ENCODE results near the gene MYO10. TPM values are rescaled to one million over a fixed set of nuclear protein-coding genes. Genes with fewer than 3 reads are reported as not detected.

Gene MYO10
- total RNA-seq, 4 donors from 2014 or later: 3.2 to 30.7 (median 22.9) TPM

- Histone ChIP-seq H3K4me1 (no peaks in the 10 kb centered on the region), H3K36me3 (no peaks in the 10 kb centered on the region), H3K27ac (no peak overlapping the region), H3K9me3 (no peaks in the 10 kb centered on the region), H3K4me3 (no peak overlapping the region), H3K27me3 (no peaks in the 10 kb centered on the region)
- TF ChIP-seq POLR2A (IDR thresholded peaks at IDR 0.05): no peak
- TF ChIP-seq, protein P1, sequence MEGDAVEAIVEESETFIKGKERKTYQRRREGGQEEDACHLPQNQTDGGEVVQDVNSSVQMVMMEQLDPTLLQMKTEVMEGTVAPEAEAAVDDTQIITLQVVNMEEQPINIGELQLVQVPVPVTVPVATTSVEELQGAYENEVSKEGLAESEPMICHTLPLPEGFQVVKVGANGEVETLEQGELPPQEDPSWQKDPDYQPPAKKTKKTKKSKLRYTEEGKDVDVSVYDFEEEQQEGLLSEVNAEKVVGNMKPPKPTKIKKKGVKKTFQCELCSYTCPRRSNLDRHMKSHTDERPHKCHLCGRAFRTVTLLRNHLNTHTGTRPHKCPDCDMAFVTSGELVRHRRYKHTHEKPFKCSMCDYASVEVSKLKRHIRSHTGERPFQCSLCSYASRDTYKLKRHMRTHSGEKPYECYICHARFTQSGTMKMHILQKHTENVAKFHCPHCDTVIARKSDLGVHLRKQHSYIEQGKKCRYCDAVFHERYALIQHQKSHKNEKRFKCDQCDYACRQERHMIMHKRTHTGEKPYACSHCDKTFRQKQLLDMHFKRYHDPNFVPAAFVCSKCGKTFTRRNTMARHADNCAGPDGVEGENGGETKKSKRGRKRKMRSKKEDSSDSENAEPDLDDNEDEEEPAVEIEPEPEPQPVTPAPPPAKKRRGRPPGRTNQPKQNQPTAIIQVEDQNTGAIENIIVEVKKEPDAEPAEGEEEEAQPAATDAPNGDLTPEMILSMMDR (IDR thresholded peaks at IDR 0.05): no peak
- DNase-seq: no peak
- intact Hi-C loops (cut with DNase I; ENCODE audit: low total_unique reads): no loop called here
Observed at GRCh38 chr5:16978296-16978695, 42.2 kb upstream of the MYO10 start.

- intact Hi-C loops (cut with DNase I; ENCODE audit: low total_unique reads): no loop called here
- Histone ChIP-seq H3K27me3 (no peaks in the 10 kb centered on the region), H3K27ac (no peak overlapping the region), H3K4me1 (no peaks in the 10 kb centered on the region), H3K4me3 (no peak overlapping the region), H3K36me3 (no peaks in the 10 kb centered on the region), H3K9me3 (no peaks in the 10 kb centered on the region)
- TF ChIP-seq, protein P1 (IDR thresholded peaks at IDR 0.05): no peak
- no peak for TF ChIP-seq POLR2A (IDR thresholded peaks at IDR 0.05)
- no peak for DNase-seq
Observed at GRCh38 chr5:16976625-16977008, 40.5 kb upstream of the MYO10 start.

- TF ChIP-seq, protein P1 (IDR thresholded peaks at IDR 0.05): no peak
- TF ChIP-seq POLR2A (IDR thresholded peaks at IDR 0.05): no peak
- no peaks in the 10 kb centered on the region for H3K27me3 ChIP-seq
- H3K4me1 ChIP-seq: no peaks in the 10 kb centered on the region
- DNase-seq: no peak
- no peak overlapping the region for H3K4me3 ChIP-seq
- no peaks in the 10 kb centered on the region for H3K36me3 ChIP-seq
- no peaks in the 10 kb centered on the region for H3K9me3 ChIP-seq
- H3K27ac ChIP-seq: no peak overlapping the region
- intact Hi-C loops (cut with DNase I; ENCODE audit: low total_unique reads): no loop called here
Observed at GRCh38 chr5:16975950-16976624, 40.0 kb upstream of the MYO10 start.

DNA sequence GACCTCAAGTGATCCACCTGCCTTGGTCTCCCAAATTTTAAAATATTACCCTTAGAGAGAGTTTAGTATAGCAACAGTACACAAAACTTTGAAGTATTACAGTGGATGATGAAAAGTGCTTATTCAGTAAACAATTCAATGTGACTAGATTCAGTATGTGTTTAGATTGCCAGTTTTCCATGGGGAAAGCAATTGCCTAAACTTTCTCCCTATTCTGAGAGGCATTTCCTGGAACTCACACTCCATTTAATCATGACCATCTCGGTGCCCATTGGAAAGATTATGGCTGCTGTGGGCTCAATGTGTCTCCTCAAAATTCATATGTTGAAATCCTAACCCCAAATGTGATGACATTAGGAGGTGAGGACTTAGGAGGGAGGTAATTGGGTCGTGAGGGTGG lies 38.9 kb upstream of the MYO10 start:
- Histone ChIP-seq H3K4me1 (no peaks in the 10 kb centered on the region), H3K27ac (no peak overlapping the region), H3K4me3 (no peak overlapping the region), H3K36me3 (no peaks in the 10 kb centered on the region), H3K9me3 (no peaks in the 10 kb centered on the region), H3K27me3 (no peaks in the 10 kb centered on the region)
- no peak for TF ChIP-seq POLR2A (IDR thresholded peaks at IDR 0.05)
- TF ChIP-seq, protein P1 (IDR thresholded peaks at IDR 0.05): no peak
- intact Hi-C loops (cut with DNase I; ENCODE audit: low total_unique reads): no loop called here
- no peak for DNase-seq

GRCh38 chr5:16970826-16971225 lies 34.7 kb upstream of the MYO10 start:
- Histone ChIP-seq H3K27ac (no peak overlapping the region), H3K27me3 (no peaks in the 10 kb centered on the region), H3K4me1 (no peaks in the 10 kb centered on the region), H3K36me3 (no peaks in the 10 kb centered on the region), H3K4me3 (no peak overlapping the region), H3K9me3 (no peaks in the 10 kb centered on the region)
- intact Hi-C loops (cut with DNase I; ENCODE audit: low total_unique reads): no loop called here
- TF ChIP-seq, protein P1 (IDR thresholded peaks at IDR 0.05): no peak
- no peak for TF ChIP-seq POLR2A (IDR thresholded peaks at IDR 0.05)
- no peak for DNase-seq
